GM18508 (cell line): ENCODE measurements around the gene PTPN12.

Source experiments
- ATAC-seq: cut with Tn5 transposase; IDR thresholded peaks from one replicate; pipeline ENCODE4 v1.9.1; 2021; ENCODE audit warnings: moderate number of reproducible peaks; ENCODE audit not compliant: insufficient read depth, unreplicated experiment

Gene PTPN12

DNA sequence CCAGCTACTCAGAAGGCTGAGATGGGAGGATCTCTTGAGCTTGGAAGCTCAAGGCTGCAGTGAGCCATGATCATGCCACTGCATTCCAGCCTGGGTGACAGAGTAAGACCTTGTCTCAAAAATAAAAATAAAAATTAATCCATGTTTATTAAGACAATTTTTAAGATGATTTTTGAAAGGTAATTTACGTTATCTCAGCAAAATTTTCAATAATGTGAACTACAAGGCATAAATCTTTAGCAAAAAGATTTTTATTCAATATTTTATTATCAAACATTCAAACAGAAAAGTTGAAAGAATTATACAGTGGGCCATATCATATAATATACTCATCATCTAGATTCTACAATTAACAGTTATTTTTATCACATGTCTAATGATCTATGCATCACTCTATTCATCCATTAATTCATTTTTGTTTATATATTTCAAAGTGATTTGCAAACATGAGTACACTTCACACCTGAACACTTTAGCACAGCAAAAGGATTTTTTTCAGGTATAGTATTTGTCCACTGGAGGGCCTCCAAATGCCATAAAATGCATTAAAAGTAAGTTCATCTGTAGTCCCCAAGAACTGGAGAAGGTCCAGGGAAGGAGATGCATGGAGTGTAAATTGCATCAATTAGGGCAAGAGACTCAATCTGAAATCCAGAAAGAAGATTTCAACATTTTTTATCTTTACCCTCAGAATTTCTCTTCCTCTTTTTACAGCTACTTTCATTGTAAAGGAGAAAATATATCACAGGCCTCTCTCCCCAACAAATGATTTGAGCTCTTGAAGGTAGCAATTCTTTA is 120.5 kb downstream of the PTPN12 start:
- ATAC-seq, result no peak

DNA sequence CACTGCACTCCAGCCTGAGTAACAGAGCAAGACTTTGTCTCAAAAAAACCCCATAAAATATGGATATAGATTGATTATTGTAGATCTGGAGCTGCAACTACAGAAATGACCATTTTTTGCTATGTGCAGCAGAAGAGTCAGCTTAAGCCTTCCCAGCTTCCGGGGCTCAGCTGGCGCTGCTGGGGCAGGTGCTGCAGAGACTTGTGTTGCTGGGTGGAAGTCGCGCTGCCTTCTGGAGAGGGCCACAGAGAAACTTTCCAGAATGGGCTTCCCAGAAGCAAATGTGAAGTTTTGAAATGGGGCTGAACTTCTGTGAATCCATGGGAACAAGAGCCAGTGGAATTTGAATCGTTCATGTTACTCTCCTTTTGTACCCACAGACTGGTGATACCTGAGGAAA is 121.8 kb downstream of the PTPN12 start:
- no peak for ATAC-seq

DNA sequence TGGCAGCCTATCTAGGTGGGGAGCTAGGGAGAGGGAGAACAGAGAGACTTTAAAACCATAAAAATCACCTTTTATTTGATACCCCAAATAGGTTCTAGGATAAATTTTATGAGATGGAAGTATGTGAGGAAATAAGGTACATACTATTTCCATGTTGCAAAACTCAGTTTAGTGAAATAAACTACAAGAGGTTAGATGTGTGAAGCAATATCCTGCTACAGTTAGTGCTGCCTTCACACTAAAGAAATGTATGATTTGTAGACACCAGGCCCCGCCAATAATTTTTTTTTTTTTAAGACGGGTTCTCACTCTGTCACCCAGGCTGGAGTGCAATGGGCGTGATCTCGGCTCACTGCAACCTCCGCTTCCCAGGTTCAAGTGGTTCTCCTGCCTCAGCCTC is 124.7 kb downstream of the PTPN12 start:
- no peak for ATAC-seq

DNA sequence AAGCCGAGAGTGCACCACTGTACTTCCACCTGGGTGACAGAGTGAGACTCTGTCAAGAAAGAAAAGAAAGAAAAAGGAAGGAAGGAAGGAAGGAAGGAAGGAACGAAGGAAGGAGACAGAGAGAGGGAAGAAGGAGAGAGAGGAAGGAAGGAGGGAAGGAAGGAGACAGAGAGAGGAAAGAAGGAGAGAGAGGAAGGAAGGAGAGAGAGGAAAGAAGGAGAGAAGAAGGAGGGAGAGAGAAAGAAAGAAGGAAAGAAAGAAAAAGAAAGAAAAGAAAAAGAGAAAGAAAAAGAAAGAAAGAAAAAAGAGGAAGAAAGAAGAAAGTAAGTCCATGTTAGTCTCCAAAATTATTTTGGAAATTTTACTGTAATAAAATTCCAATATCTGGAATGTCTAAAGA is 125.8 kb downstream of the PTPN12 start:
- no peak for ATAC-seq

DNA sequence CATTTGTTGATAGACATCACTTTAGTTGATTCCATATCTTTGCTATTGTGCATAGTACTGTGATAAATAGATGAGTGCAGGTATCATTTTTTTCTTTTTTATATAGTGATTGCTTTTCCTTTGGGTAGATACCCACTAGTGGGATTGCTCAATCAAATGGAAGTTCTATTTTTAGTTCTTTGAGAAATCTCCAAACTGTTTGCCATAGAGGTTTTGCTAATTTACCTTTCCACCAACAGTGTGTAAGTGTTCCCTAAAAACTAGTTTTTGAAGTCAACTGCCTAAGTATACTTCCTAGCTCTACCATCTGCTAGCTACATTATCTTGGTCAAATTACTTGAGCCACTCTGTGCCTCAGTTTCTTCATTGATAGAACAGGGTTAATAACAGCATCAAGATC is 127.6 kb downstream of the PTPN12 start:
- no peak for ATAC-seq

DNA sequence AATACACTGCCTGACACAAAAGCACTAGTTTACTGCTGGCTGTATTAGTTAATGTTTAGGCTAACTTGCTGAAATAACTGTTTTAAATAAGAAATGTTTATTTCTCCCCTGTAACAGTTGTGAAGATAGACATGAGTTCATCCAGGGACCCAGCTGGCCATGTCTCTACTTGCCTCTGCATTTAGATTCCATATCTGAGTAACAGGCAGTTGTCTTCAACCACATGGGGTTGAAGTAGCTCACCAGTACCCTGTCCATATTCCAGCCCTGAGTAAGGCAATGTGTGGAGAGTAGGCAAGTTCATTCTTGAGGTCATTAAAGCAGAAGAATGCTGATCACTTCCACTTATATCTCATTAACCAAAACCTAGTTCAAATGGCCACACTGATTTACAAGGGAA is 128.1 kb downstream of the PTPN12 start:
- no peak for ATAC-seq

DNA sequence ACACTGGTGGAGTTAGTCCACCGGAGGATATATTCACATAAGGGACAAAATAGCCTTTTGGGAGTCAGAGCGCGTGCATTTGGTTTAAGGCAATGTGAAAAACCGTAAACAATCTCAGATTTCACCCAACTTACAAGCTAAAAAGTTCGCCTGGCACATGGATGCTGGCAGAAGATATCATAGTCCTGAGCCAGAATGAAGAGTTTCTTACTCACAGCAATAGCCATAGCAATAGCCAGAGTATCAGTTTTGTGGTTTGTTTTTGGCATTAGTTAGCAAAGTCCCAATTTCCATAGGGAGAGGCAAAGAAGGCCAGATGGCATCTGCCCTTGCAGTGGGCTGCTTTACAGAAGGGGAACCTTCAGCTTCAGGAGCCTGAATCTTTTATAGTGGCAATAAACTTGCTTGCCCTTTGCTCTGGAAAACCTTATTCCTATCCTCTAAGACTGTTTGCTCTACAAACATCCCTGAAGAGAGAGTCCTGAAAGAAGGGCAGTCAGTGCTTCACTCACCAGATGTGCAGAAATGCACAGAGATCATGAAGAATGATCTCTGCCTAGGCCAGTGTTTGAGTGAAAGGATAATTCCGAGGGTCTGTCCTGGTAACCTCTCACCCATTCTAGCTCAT is 130.5 kb downstream of the PTPN12 start:
- ATAC-seq, result no peak

DNA sequence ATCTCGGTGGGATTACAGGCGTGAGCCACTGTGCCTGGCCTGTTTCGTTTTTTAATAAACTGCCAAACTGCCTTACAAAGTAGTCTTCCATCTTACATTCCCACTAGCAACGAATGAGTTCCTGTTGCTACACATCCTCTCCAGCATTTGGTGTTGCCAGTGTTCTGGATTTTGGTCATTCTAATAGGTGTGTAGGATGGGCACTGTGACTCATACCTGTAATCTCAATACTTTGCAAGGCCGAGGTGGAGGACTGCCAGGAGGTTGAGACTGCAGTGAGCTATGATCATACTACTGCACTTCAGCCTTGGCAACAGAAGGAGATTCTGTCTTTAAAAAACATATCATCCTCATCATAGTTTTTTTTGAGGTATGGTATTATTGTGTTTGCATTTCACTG is 137.8 kb downstream of the PTPN12 start:
- ATAC-seq, result peak; percentile 71

DNA sequence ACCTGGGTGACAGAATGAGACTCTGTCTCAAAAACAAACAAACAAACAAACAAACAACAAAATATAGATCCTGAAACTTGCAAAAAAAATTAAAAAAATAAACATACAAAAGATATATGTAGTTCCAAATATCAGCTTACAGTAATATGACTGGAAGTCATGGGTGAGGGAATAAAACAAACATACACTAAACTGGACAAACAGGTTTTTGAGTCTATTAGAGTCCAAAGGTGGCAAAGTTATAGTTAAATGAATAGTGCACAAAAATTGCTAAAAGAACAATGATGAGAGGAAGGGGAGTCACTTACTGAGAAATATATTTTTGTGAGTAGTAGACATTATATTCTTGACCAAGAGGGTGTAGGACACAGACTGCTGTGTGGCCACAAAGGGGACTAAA is 142.5 kb downstream of the PTPN12 start:
- no peak for ATAC-seq

DNA sequence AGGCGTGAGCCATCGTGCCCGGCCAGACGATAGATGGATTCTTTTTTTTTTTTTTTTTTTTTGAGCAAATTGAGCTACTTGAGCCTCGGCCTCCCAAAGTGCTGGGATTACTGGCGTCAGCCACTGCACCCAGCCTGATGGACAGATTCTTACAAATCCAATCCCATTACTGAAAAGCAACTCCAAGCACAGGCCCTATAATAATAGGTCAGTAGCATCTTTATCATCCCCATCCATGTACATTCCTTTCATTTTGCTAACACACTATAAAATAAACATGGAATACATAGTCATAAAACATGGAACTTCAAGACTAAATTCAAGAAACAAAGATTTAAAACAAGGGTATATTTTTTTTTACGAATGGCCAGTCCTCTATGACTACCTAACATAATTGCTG is 143.2 kb downstream of the PTPN12 start:
- ATAC-seq, result no peak

DNA sequence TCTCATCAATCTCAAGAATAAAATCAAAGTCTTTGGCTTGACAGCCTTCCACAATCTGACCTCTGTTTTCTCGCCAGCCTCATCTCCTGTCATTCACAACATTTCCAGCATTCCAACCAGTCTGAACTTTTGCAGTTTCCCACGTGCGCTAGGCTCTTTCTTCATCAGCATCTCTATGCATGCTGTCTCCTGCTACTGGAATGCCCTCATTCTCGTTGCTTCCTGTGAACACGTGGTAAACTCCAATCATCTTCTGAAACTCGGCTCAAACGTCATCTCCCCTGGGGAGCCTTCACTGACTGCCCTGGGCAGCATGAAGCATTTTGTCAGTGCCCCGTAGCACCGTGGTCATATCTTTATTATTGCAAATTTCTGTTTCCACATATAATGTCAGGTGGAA is 146.9 kb downstream of the PTPN12 start:
- ATAC-seq, result no peak

DNA sequence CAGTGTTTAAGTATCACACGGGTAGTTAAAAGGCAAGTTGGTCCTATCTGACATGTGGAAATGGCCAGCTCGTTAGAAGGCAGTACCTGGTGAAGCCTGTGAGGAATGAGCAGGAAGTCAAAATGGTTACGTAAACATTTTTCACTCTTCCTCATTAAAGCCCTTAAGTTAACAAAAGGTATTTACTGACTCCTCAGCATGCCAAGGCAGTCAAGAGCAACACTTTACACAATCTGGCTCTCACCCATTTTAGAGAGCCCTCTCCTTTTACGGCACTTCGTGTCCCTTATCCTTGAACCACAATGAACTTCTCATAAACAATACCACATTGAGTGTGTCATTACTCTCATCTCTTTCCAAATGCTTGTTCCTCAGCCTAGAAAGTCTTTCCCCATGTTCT is 148.1 kb downstream of the PTPN12 start:
- ATAC-seq, result no peak

DNA sequence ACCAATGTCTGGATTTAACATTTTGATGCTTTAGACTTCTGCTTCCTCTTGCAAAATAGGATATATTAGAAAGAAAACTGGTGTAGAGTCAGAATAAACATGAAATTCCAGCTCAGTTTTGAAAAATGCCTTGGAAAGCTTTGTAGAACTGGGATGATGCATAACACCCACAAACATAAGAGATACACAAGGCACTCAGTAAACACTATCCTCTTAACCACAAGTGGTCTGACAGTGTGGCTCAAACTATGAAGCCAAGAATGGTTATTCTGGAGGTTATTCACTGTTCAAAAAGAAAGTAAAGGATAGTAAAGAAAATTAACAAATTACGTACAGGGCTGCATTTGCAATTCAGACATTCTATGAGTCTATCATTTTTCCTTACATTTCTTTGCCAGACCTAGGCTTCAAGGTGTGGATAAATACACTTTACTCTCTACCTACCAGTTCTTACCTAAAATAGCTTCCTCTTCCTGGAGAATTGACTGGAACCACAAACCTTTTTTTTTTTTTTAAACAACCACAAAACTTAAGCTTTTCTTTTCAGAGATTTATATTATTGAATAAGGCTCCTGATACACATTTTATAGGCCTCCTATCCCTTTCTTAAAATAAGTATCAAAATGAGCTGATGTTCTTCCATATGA is 150.1 kb downstream of the PTPN12 start:
- ATAC-seq, result no peak

DNA sequence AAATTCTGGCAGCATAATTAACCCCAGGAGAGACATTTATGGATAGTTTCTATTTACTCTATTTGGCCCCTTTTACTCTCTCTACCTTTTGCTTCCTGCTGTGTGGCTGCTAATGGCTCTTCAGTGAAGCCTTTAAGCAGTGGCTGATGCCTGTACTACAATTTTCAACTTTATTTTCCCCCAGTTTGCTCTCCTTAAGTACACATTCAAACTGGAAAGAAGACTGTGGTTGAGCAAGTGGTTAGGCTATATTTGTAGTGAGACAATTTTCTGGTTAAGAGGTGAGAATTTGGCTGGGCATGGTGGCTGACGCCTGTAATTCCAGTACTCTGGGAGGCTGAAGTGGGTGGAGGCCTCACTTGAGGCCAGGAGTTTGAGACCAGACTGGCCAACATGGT is 150.7 kb downstream of the PTPN12 start:
- no peak for ATAC-seq
